ENCODE measurements around the gene CNTN2.

DNA sequence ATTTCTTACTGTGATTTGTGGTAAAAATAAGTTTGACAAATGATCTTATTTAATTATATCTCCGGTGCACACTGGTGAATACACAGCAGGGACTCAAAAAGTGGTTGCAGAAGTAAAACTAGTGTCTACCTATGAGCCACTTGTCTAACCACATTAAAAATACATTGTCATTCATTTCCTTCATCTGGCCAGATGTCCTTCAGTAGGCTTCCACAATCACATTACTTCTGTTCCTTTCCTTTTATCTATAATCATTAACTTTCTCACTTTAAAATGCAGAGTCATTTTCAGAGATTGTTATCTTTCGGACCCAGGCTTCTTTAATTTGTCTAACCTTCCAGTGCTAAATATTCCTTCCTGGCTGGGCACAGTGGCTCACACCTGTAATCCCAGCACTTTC, 75.7 kb downstream of the CNTN2 start:
- no peak for TF ChIP-seq EZH2 (IDR thresholded peaks at IDR 0.05; ENCODE audit: borderline replicate concordance)
- TF ChIP-seq CTCF (IDR thresholded peaks at IDR 0.05; ENCODE audit: poor library complexity): no peak
